Left ventricle myocardium inferior (tissue), 1 donor: ENCODE data around the gene SAYSD1. TPM values are rescaled to one million over a fixed set of nuclear protein-coding genes. Genes with fewer than 3 reads are reported as not detected.
A peak's percentile ranks its signal among the peaks of the same experiment; 100 is the strongest.

ENCODE experiments used
- DNase-seq: peaks from one replicate; pipeline ENCODE4 v3.0.0-alpha.2; 2020
- H3K27ac ChIP-seq: fragments of 200-600 bp; replicated peaks from 2 replicates; pipeline ENCODE4 v1.8.0; 2021
- H3K27me3 ChIP-seq: fragments of 200-600 bp; 2 replicates; pipeline ENCODE4 v1.8.0; 2021; ENCODE audit warnings: low read depth
- H3K36me3 ChIP-seq: fragments of 200-600 bp; 2 replicates; pipeline ENCODE4 v1.8.0; 2021
- H3K4me1 ChIP-seq: fragments of 200-600 bp; 2 replicates; pipeline ENCODE4 v1.8.0; 2021
- H3K4me3 ChIP-seq: fragments of 200-600 bp; 2 replicates; pipeline ENCODE4 v1.8.0; 2021; ENCODE audit warnings: mild to moderate bottlenecking, moderate library complexity
- H3K9me3 ChIP-seq: fragments of 200-600 bp; replicated peaks from 2 replicates; pipeline ENCODE4 v1.8.0; 2021
- intact Hi-C: fragments of 100-400 bp; cut with micrococcal nuclease; formaldehyde crosslinking; loops from one replicate; pipeline ENCODE4 v1.11.0; 2022
- total RNA-seq: library from RNA; stranded (reverse); fragmentation: NEBNext Ultra II Directional; extraction: Animal tissue kit (Norgen Biotek cat#: 25700); gene quantifications from one replicate; pipeline ENCODE4 v1.2.1, GENCODE V29; 2021
- TF ChIP-seq, protein P1 (sequence below): fragments of 200-600 bp; IDR thresholded peaks from 2 replicates; pipeline ENCODE4 v1.8.0; 2021; ENCODE audit warnings: antibody characterized with exemption, mild to moderate bottlenecking, borderline replicate concordance
- donor health status: DM: no; HTN: yes; CAD: no; lungs with severe emphysema.

The SAYSD1 gene
- total RNA-seq, 1 donor from 2014 or later: 10.0 TPM

DNA sequence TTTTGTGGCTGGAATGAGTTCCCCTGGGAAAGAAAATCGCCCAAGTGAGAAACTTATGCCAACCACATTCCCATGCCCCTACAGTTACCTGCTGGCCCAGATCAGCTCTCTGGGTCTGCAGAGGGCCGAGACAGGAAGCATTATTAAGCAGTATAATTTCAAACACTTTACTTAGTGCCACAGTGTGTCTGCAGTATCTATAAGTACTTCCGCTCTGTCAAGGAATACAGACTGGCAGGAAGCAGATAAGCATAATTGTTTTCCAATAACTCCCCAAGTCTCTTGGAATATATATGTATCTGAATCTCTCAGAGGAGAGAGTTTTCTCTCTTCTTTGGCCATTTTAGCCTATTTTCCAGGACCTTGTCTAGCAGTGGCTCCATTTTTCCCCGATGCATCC is 24.9 kb downstream of the SAYSD1 start:
- Histone ChIP-seq H3K27me3 (no peaks in the 10 kb centered on the region), H3K36me3 (no peaks in the 10 kb centered on the region), H3K4me1 (peaks cover 44% of the 10 kb centered on the region), H3K27ac (no peak overlapping the region), H3K4me3 (no peak overlapping the region), H3K9me3 (no peaks in the 10 kb centered on the region)
- DNase-seq: no peak
- intact Hi-C loops: no loop called here
- TF ChIP-seq, protein P1, sequence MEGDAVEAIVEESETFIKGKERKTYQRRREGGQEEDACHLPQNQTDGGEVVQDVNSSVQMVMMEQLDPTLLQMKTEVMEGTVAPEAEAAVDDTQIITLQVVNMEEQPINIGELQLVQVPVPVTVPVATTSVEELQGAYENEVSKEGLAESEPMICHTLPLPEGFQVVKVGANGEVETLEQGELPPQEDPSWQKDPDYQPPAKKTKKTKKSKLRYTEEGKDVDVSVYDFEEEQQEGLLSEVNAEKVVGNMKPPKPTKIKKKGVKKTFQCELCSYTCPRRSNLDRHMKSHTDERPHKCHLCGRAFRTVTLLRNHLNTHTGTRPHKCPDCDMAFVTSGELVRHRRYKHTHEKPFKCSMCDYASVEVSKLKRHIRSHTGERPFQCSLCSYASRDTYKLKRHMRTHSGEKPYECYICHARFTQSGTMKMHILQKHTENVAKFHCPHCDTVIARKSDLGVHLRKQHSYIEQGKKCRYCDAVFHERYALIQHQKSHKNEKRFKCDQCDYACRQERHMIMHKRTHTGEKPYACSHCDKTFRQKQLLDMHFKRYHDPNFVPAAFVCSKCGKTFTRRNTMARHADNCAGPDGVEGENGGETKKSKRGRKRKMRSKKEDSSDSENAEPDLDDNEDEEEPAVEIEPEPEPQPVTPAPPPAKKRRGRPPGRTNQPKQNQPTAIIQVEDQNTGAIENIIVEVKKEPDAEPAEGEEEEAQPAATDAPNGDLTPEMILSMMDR: no peak

DNA sequence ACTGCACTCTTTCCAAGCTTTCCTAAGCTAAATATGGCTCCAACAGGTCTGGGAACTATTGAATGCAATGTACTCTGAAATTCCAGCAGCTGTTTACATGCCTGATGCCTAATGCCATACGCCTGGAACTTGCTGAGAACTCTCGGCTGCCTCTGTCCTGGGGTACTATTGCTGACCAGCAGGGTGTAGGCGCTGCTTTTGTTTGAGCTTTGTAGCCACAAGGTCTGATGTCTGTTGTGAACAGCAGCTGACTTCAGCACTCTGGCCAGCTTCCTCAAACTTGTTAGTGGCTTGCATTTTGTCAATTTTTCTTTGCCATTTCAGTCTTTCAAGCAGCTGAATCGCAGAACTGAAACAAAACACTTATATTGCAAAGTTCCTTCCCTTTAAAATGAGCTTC is 26.7 kb downstream of the SAYSD1 start:
- Histone ChIP-seq H3K36me3 (no peaks in the 10 kb centered on the region), H3K27me3 (peaks cover 7% of the 10 kb centered on the region), H3K4me3 (no peak overlapping the region), H3K27ac (peak overlapping the region; percentile 36), H3K4me1 (peaks cover 58% of the 10 kb centered on the region), H3K9me3 (no peaks in the 10 kb centered on the region)
- TF ChIP-seq, protein P1: peak; percentile 63
- peak; percentile 36 for DNase-seq
- intact Hi-C loops: no loop called here

DNA sequence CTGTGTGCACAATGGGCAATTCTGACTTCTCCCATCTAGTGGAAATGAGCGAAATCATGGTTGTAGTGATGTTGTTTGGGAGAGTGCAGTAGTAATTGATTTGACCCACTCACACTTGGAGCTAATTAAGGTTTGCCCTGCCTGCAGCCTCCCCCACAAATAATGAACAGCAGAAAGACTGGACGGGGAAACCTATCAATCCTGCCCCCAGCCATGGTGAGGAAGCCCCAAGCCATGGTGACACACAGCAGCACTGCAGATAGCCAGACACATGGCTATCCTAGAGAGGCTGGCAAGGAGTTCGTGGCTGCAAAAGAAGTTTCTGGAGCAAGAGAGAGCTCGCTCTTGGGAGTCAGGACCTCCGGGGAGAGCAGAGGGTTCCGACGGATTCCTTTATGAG is 27.8 kb downstream of the SAYSD1 start:
- Histone ChIP-seq H3K36me3 (no peaks in the 10 kb centered on the region), H3K4me1 (peaks cover 58% of the 10 kb centered on the region), H3K27ac (peak overlapping the region; percentile 36), H3K27me3 (peaks cover 7% of the 10 kb centered on the region), H3K9me3 (no peaks in the 10 kb centered on the region), H3K4me3 (no peak overlapping the region)
- DNase-seq: no peak
- TF ChIP-seq, protein P1: no peak
- intact Hi-C loops: no loop called here

DNA sequence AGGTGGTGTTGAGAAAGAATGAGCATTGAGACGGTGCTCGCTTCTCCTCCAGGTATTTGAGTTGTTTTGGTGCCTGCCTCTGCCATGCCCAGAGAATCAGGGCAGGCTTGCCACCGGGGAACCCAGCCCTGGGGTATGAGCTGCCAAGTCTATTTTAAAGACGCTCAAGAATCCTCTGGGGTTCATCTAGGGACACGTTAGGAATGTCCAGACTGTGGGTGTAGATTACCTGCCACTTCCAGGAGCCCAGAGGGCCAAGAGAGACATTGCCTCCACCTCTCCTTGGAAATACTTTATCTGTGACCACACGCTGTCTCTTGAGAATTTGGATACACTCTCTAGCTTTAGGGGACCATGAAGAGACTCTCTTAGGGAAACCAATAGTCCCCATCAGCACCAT is 28.3 kb downstream of the SAYSD1 start:
- peaks cover 7% of the 10 kb centered on the region for H3K27me3 ChIP-seq
- TF ChIP-seq, protein P1: no peak
- no peak overlapping the region for H3K4me3 ChIP-seq
- no peaks in the 10 kb centered on the region for H3K9me3 ChIP-seq
- no peak for DNase-seq
- peaks cover 58% of the 10 kb centered on the region for H3K4me1 ChIP-seq
- peak overlapping the region; percentile 36 for H3K27ac ChIP-seq
- H3K36me3 ChIP-seq: no peaks in the 10 kb centered on the region
- intact Hi-C loops: no loop called here

DNA sequence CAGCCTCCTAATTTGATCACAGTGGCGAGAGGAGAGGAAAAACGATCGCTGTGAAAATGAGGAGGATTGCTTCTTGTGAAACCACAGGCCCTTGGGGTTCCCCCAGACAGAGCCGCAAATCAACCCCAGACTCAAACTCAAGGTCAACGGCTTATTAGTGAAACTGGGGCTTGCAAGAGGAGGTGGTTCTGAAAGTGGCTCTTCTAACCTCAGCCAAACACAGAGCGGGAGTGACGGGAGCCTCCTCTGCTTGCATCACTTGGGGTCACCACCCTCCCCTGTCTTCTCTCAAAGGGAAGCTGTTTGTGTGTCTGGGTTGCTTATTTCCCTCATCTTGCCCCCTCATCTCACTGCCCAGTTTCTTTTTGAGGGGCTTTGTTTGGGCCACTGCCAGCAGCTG is 28.7 kb downstream of the SAYSD1 start:
- intact Hi-C loops: no loop called here
- TF ChIP-seq, protein P1: no peak
- Histone ChIP-seq H3K27me3 (peaks cover 7% of the 10 kb centered on the region), H3K9me3 (no peaks in the 10 kb centered on the region), H3K4me3 (no peak overlapping the region), H3K4me1 (peaks cover 58% of the 10 kb centered on the region), H3K27ac (peak overlapping the region; percentile 36), H3K36me3 (no peaks in the 10 kb centered on the region)
- no peak for DNase-seq
